ENCODE measurements around the gene CAMTA1. TPM values are rescaled to one million over a fixed set of nuclear protein-coding genes. Genes with fewer than 3 reads are reported as not detected.

CAMTA1 gene
- polyA plus RNA-seq, 1 donor (not counting 4 experiments of a cell fraction or from before 2014, with no cell fraction given) = 51.4 TPM

DNA sequence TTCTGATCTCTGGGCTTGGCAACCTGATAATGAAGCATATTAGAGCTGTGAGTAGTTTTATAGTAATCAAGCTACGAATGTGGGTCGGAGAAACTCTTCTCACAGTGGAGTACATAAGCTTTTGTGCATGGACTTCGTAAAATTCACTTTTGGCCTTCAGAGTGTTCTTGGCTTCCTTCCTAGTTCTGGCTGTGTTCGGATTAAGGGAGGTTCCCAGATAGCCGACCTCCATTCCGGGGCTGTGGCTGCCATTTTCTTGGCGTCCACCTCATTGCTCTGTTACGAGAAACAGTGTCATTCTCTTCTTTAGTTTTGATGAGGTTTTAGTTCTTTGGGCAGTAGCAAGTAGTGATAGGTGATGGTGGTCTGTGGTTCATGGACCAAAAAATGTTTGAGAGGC, 26.3 kb downstream of the CAMTA1 start:
- DNase-seq (ENCODE audit: low read depth, low spot score) (no peak), FAIRE-seq (no peak)
- H3K36me3 ChIP-seq (ENCODE audit: control insufficient read depth in 2 of 2, extremely low read depth in 1 of 2, insufficient read depth in 2 of 2, low read length in 2 of 2) = no peaks in the 10 kb centered on the region
- TF ChIP-seq EZH2 (IDR thresholded peaks at IDR 0.05; ENCODE audit: low read length) = no peak
- TF ChIP-seq, protein P1, sequence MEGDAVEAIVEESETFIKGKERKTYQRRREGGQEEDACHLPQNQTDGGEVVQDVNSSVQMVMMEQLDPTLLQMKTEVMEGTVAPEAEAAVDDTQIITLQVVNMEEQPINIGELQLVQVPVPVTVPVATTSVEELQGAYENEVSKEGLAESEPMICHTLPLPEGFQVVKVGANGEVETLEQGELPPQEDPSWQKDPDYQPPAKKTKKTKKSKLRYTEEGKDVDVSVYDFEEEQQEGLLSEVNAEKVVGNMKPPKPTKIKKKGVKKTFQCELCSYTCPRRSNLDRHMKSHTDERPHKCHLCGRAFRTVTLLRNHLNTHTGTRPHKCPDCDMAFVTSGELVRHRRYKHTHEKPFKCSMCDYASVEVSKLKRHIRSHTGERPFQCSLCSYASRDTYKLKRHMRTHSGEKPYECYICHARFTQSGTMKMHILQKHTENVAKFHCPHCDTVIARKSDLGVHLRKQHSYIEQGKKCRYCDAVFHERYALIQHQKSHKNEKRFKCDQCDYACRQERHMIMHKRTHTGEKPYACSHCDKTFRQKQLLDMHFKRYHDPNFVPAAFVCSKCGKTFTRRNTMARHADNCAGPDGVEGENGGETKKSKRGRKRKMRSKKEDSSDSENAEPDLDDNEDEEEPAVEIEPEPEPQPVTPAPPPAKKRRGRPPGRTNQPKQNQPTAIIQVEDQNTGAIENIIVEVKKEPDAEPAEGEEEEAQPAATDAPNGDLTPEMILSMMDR (optimal IDR thresholded peaks at IDR 0.05 in 1 of 3, IDR thresholded peaks at IDR 0.05 in 1 of 3, conservative IDR thresholded peaks at IDR 0.05 in 1 of 3; ENCODE audit: extremely low read depth in 1 of 3, insufficient read depth in 2 of 3, low read length in 3 of 3) = no peak
- H3K4me2 ChIP-seq (ENCODE audit: control insufficient read depth, extremely low read depth, insufficient read depth, low read depth, low read length) = no peak overlapping the region
- no peaks in the 10 kb centered on the region for H3K27me3 ChIP-seq (ENCODE audit: control insufficient read depth, extremely low read depth, insufficient read depth, low read length)
- no peaks in the 10 kb centered on the region for H3K4me1 ChIP-seq (ENCODE audit: control insufficient read depth, extremely low read depth, insufficient read depth, low read length)
- H2AFZ ChIP-seq (ENCODE audit: control insufficient read depth, low read length) = no peak overlapping the region
- no peak overlapping the region for H3K4me3 ChIP-seq (ENCODE audit: control insufficient read depth in 2 of 3, extremely low read depth in 1 of 3, insufficient read depth in 2 of 3, low read depth in 1 of 3, low read length in 3 of 3)
- H3K9me3 ChIP-seq (ENCODE audit: control insufficient read depth, low read depth, low read length) = no peaks in the 10 kb centered on the region
- H3K79me2 ChIP-seq (ENCODE audit: control insufficient read depth, insufficient read depth, low read length) = peaks cover 71% of the 10 kb centered on the region
- H3K9me1 ChIP-seq (ENCODE audit: control insufficient read depth, extremely low read depth, insufficient read depth, low read length) = no peaks in the 10 kb centered on the region
- dilution Hi-C loops (cut with MboI; ENCODE audit: extremely low pct_ligation_motif_present, low sequenced_read_pairs) = no loop called here
- H4K20me1 ChIP-seq (ENCODE audit: control insufficient read depth, extremely low read depth, insufficient read depth, low read length) = no peaks in the 10 kb centered on the region
- H3K27ac ChIP-seq (ENCODE audit: control insufficient read depth, insufficient read depth, low read length) = no peak overlapping the region
- no peak overlapping the region for H3K9ac ChIP-seq (ENCODE audit: control insufficient read depth, extremely low read depth, insufficient read depth, low read length)

DNA sequence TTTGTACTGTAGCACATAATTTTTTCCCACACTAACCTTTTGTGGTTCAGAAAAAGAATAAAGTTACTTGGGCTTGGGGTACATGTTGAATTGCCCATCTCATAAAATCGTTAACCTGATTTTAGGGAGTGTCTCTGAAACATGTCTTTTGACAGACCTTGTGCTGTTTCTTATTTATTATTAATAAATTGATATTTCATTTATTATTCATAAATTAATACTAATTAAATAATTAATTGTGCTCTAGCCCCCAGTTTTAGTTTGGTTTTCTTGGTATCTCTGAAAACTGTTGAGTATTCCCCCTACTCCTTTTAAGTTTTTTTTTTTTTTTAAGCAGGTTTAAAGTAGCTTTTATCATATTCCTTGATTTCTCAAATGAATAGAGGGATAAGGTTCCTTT, 27.9 kb downstream of the CAMTA1 start:
- H3K9me3 ChIP-seq (ENCODE audit: control insufficient read depth, low read depth, low read length) = no peaks in the 10 kb centered on the region
- H3K4me3 ChIP-seq (ENCODE audit: control insufficient read depth in 2 of 3, extremely low read depth in 1 of 3, insufficient read depth in 2 of 3, low read depth in 1 of 3, low read length in 3 of 3) = no peak overlapping the region
- H3K36me3 ChIP-seq (ENCODE audit: control insufficient read depth in 2 of 2, extremely low read depth in 1 of 2, insufficient read depth in 2 of 2, low read length in 2 of 2) = no peaks in the 10 kb centered on the region
- no peaks in the 10 kb centered on the region for H4K20me1 ChIP-seq (ENCODE audit: control insufficient read depth, extremely low read depth, insufficient read depth, low read length)
- no peak overlapping the region for H3K9ac ChIP-seq (ENCODE audit: control insufficient read depth, extremely low read depth, insufficient read depth, low read length)
- peaks cover 68% of the 10 kb centered on the region for H3K79me2 ChIP-seq (ENCODE audit: control insufficient read depth, insufficient read depth, low read length)
- no peak overlapping the region for H3K27ac ChIP-seq (ENCODE audit: control insufficient read depth, insufficient read depth, low read length)
- FAIRE-seq (no peak), DNase-seq (ENCODE audit: low read depth, low spot score) (no peak)
- H3K4me2 ChIP-seq (ENCODE audit: control insufficient read depth, extremely low read depth, insufficient read depth, low read depth, low read length) = no peak overlapping the region
- H3K27me3 ChIP-seq (ENCODE audit: control insufficient read depth, extremely low read depth, insufficient read depth, low read length) = no peaks in the 10 kb centered on the region
- TF ChIP-seq EZH2 (IDR thresholded peaks at IDR 0.05; ENCODE audit: low read length) = no peak
- TF ChIP-seq, protein P1 (optimal IDR thresholded peaks at IDR 0.05 in 1 of 3, IDR thresholded peaks at IDR 0.05 in 1 of 3, conservative IDR thresholded peaks at IDR 0.05 in 1 of 3; ENCODE audit: extremely low read depth in 1 of 3, insufficient read depth in 2 of 3, low read length in 3 of 3) = no peak
- dilution Hi-C loops (cut with MboI; ENCODE audit: extremely low pct_ligation_motif_present, low sequenced_read_pairs) = no loop called here
- no peaks in the 10 kb centered on the region for H3K9me1 ChIP-seq (ENCODE audit: control insufficient read depth, extremely low read depth, insufficient read depth, low read length)
- H2AFZ ChIP-seq (ENCODE audit: control insufficient read depth, low read length) = no peak overlapping the region
- H3K4me1 ChIP-seq (ENCODE audit: control insufficient read depth, extremely low read depth, insufficient read depth, low read length) = no peaks in the 10 kb centered on the region

Data from keratinocyte (primary cell).